Thyroid gland (tissue), 4 donors: Measurements from ENCODE around the gene ZNF385B.

ENCODE experiments used
- POLR2A ChIP-seq, 2 donors: fragments of 450-650 bp; IDR thresholded peaks; one replicate each; pipeline ENCODE4 v1.6.1; 2017; ENCODE audit warnings: antibody characterized with exemption in 2 of 2, mild to moderate bottlenecking in 2 of 2, moderate library complexity in 1 of 2
- TF ChIP-seq, protein P1 (sequence below), 6 experiments: fragments of 200-600 bp in 3 of 6; fragments of 450-650 bp in 3 of 6; sonication (generic) in 3 of 6; IDR thresholded peaks; one replicate each; pipeline ENCODE4 v1.5.1; 2016 to 2019; ENCODE audit warnings: antibody characterized with exemption in 6 of 6, mild to moderate bottlenecking in 2 of 6, inconsistent platforms in 1 of 6, moderate library complexity in 1 of 6

DNA sequence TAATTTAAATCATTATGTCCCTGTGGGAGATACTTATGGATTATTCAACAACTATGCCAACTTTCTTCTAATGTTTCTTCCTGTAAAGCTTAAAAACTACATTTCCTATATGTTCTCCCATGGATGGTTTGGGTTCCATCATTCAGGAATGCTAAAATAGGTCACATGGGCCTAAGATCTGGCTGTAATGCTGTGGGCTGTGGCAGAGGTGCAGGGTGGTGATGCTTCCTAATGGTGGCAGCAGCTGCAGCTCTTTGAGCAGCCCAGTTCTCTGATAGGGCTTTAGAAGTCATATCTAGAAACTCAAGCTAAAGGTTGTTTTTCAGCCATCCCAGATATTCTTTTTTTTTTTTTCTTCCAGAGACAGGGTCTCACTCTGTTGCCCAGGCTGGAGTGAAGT is 266.1 kb downstream of the ZNF385B start:
- TF ChIP-seq, protein P1, sequence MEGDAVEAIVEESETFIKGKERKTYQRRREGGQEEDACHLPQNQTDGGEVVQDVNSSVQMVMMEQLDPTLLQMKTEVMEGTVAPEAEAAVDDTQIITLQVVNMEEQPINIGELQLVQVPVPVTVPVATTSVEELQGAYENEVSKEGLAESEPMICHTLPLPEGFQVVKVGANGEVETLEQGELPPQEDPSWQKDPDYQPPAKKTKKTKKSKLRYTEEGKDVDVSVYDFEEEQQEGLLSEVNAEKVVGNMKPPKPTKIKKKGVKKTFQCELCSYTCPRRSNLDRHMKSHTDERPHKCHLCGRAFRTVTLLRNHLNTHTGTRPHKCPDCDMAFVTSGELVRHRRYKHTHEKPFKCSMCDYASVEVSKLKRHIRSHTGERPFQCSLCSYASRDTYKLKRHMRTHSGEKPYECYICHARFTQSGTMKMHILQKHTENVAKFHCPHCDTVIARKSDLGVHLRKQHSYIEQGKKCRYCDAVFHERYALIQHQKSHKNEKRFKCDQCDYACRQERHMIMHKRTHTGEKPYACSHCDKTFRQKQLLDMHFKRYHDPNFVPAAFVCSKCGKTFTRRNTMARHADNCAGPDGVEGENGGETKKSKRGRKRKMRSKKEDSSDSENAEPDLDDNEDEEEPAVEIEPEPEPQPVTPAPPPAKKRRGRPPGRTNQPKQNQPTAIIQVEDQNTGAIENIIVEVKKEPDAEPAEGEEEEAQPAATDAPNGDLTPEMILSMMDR (IDR thresholded peaks at IDR 0.05): no peak
- no peak for TF ChIP-seq POLR2A (IDR thresholded peaks at IDR 0.05)
